ENCODE results near the gene KCNK5. TPM values are rescaled to one million over a fixed set of nuclear protein-coding genes. Genes with fewer than 3 reads are reported as not detected.

KCNK5 gene
- total and polyA plus RNA-seq, 9 of the 15 experiments (the other 6 are each of a cell fraction or from before 2014, with no cell fraction given), result 1.5 to 45.8 (median 25.8) TPM

- no peak for FAIRE-seq
- H3K27me3 ChIP-seq (ENCODE audit: control insufficient read depth in 2 of 2, insufficient read depth in 2 of 2, low read length in 2 of 2), result peaks cover 44 to 56% of the 10 kb centered on the region in 2 experiments
- TF ChIP-seq SMARCE1 (IDR thresholded peaks at IDR 0.05) (no peak), MAFG (tag; conservative IDR thresholded peaks at IDR 0.05) (peak; percentile 15; the same call in 1 of the 2 replicates), ZNF316 (IDR thresholded peaks at IDR 0.05) (peak; percentile 22)
- no peak for ATAC-seq
- CTCF ChIA-PET (ENCODE audit: low intra/inter-chr PET ratio), result no interaction called here
- H3K9me3 ChIP-seq (replicated peaks; ENCODE audit: control insufficient read depth, insufficient read depth, low read depth, low read length), result no peaks in the 10 kb centered on the region
- no peaks in the 10 kb centered on the region for H3K4me1 ChIP-seq (replicated peaks in 1 of 2; ENCODE audit: control insufficient read depth in 2 of 2, insufficient read depth in 2 of 2, low read length in 2 of 2)
- POLR2A ChIA-PET, result interaction anchor here (0.6 kb wide), 2 partner anchors 14 to 1082 kb away, joined by 3 to 7 read pairs; no protein-coding TSS in a partner anchor
- no peak for DNase-seq (ENCODE audit: extremely low read depth in 1 of 4, low spot score in 3 of 4)
- intact Hi-C loops (cut with micrococcal nuclease) (no loop called here), in situ Hi-C loops (cut with MboI) (no loop called here)
- H3K79me2 ChIP-seq (ENCODE audit: control insufficient read depth, insufficient read depth, low read length), result no peaks in the 10 kb centered on the region
- H3K27ac ChIP-seq (ENCODE audit: extremely low read depth, low read depth, low read length), result no peak overlapping the region
- 0 out of 2 replicates have a peak, but pooled peaks cover 4% of the 10 kb centered on the region for H4K20me1 ChIP-seq (replicated peaks; ENCODE audit: control insufficient read depth, insufficient read depth, low read length)
- 3% methylated on average over 3 of the region's 3 CpGs for WGBS (ENCODE audit: insufficient coverage, low coverage, missing lambda C conversion rate)
- no peak overlapping the region for H3K9ac ChIP-seq (ENCODE audit: insufficient read depth in 1 of 2, low read depth in 2 of 2, low read length in 2 of 2)
- H3K4me3 ChIP-seq, result no peak overlapping the region
- no peaks in the 10 kb centered on the region for H3K36me3 ChIP-seq (ENCODE audit: control insufficient read depth, insufficient read depth, low read length)
- no TSS peak for BruUV-seq (replicated peaks)
- H2AFZ ChIP-seq (ENCODE audit: low read depth, low read length), result no peak overlapping the region
- no peaks in the 10 kb centered on the region for H3K9me1 ChIP-seq (ENCODE audit: control insufficient read depth, insufficient read depth, low read length)
- no peak overlapping the region for H3K4me2 ChIP-seq (ENCODE audit: insufficient read depth, low read length)
Observed at GRCh38 chr6:39274903-39275302, 45.6 kb upstream of the KCNK5 start.

- DNase-seq (ENCODE audit: extremely low read depth in 1 of 4, low spot score in 3 of 4) (no peak), ATAC-seq (no peak), FAIRE-seq (no peak)
- Histone ChIP-seq H3K79me2 (ENCODE audit: control insufficient read depth, insufficient read depth, low read length) (no peaks in the 10 kb centered on the region), H3K9me1 (ENCODE audit: control insufficient read depth, insufficient read depth, low read length) (no peaks in the 10 kb centered on the region), H3K27me3 (ENCODE audit: control insufficient read depth in 2 of 2, insufficient read depth in 2 of 2, low read length in 2 of 2) (peaks cover 45 to 51% of the 10 kb centered on the region in 2 experiments), H3K27ac (ENCODE audit: extremely low read depth, low read depth, low read length) (no peak overlapping the region), H3K4me3 (no peak overlapping the region), H4K20me1 (replicated peaks; ENCODE audit: control insufficient read depth, insufficient read depth, low read length) (0 out of 2 replicates have a peak, but pooled peaks cover 4% of the 10 kb centered on the region), H3K9me3 (replicated peaks; ENCODE audit: control insufficient read depth, insufficient read depth, low read depth, low read length) (no peaks in the 10 kb centered on the region), H3K4me1 (replicated peaks in 1 of 2; ENCODE audit: control insufficient read depth in 2 of 2, insufficient read depth in 2 of 2, low read length in 2 of 2) (no peaks in the 10 kb centered on the region), H3K9ac (ENCODE audit: insufficient read depth in 1 of 2, low read depth in 2 of 2, low read length in 2 of 2) (no peak overlapping the region), H3K36me3 (ENCODE audit: control insufficient read depth, insufficient read depth, low read length) (no peaks in the 10 kb centered on the region), H2AFZ (ENCODE audit: low read depth, low read length) (no peak overlapping the region), H3K4me2 (ENCODE audit: insufficient read depth, low read length) (no peak overlapping the region)
- intact Hi-C loops (cut with micrococcal nuclease) (no loop called here), in situ Hi-C loops (cut with MboI) (no loop called here)
- ChIA-PET POLR2A (interaction anchor here (0.6 kb wide), 1 partner anchor 14 kb away, joined by 3 read pairs; no protein-coding TSS in a partner anchor), CTCF (ENCODE audit: low intra/inter-chr PET ratio) (no interaction called here)
- WGBS (ENCODE audit: insufficient coverage, low coverage, missing lambda C conversion rate), result 3% methylated on average over 4 of the region's 4 CpGs
- no TSS peak for BruUV-seq (replicated peaks)
- TF ChIP-seq BRD9 (IDR thresholded peaks at IDR 0.05; ENCODE audit: low read depth, partially characterized antibody) (no peak), ZNF512 (tag; IDR thresholded peaks at IDR 0.05) (no peak), FOXP1 (CRISPR knock-in tag; IDR thresholded peaks at IDR 0.05) (no peak), TEAD2 (tag; IDR thresholded peaks at IDR 0.05) (no peak), ZBTB8A (IDR thresholded peaks at IDR 0.05; ENCODE audit: partially characterized antibody) (no peak), RB1 (IDR thresholded peaks at IDR 0.05; ENCODE audit: low read depth) (no peak), NFE2L1 (tag; IDR thresholded peaks at IDR 0.05; ENCODE audit: borderline replicate concordance, low read depth) (no peak), MED1 (CRISPR knock-in tag; IDR thresholded peaks at IDR 0.05; ENCODE audit: borderline replicate concordance) (no peak), TARDBP (IDR thresholded peaks at IDR 0.05) (no peak), SETDB1 (IDR thresholded peaks at IDR 0.05; ENCODE audit: low read length) (no peak), ZNF133 (CRISPR knock-in tag; IDR thresholded peaks at IDR 0.05) (no peak), TAF15 (IDR thresholded peaks at IDR 0.05; ENCODE audit: low read depth, low read length) (no peak), RBM17 (IDR thresholded peaks at IDR 0.05; ENCODE audit: borderline replicate concordance, low read depth, low read length) (no peak), SMC3 (conservative IDR thresholded peaks at IDR 0.05; ENCODE audit: insufficient read depth, low read depth, low read length) (no peak), ETV1 (tag; conservative IDR thresholded peaks at IDR 0.05; ENCODE audit: low read depth) (no peak)
Observed at GRCh38 chr6:39274471-39274870, 45.2 kb upstream of the KCNK5 start.
